Small intestine (tissue), 7 donors: Measurements from ENCODE around the gene CSNK1E. TPM values are rescaled to one million over a fixed set of nuclear protein-coding genes. Genes with fewer than 3 reads are reported as not detected.

Experiments
- DNase-seq, 2 donors: peaks; one replicate each; pipeline versions ENCODE4 v3.0.0 to v3.0.0-alpha.2; 2013
- FAIRE-seq: peaks from 2 replicates; lab custom pipeline; 2012; peaks lifted over from hg19 to GRCh38; lab: Jason Lieb, UNC
- H3K27ac ChIP-seq, 3 donors: one replicate each; pipeline ENCODE4 v1.5.1; 2013; ENCODE audit warnings: low read length in 2 of 3, mild to moderate bottlenecking in 2 of 3, control low read depth in 1 of 3, inconsistent platforms in 1 of 3, low read depth in 1 of 3, moderate library complexity in 1 of 3
- H3K27me3 ChIP-seq, 3 donors: one replicate each; pipeline ENCODE4 v1.6.1; 2013; ENCODE audit warnings: low read length in 3 of 3, inconsistent platforms in 1 of 3; ENCODE audit not compliant: control insufficient read depth in 3 of 3, insufficient read depth in 3 of 3
- H3K36me3 ChIP-seq, 3 donors: one replicate each; pipeline ENCODE4 v1.6.1; 2013; ENCODE audit warnings: low read length in 3 of 3, inconsistent platforms in 1 of 3, low read depth in 1 of 3, mild to moderate bottlenecking in 1 of 3, moderate library complexity in 1 of 3; ENCODE audit not compliant: control insufficient read depth in 3 of 3, insufficient read depth in 2 of 3
- H3K4me1 ChIP-seq, 3 donors: one replicate each; pipeline ENCODE4 v1.6.1; 2013; ENCODE audit warnings: low read length in 2 of 3, inconsistent platforms in 1 of 3, low read depth in 1 of 3, mild to moderate bottlenecking in 1 of 3, moderate library complexity in 1 of 3; ENCODE audit not compliant: control insufficient read depth in 3 of 3, insufficient read depth in 2 of 3
- H3K4me3 ChIP-seq, 3 donors: one replicate each; pipeline ENCODE4 v1.5.1; 2013; ENCODE audit warnings: low read length in 3 of 3, control low read depth in 1 of 3, inconsistent platforms in 1 of 3, low read depth in 1 of 3, mild to moderate bottlenecking in 1 of 3, moderate library complexity in 1 of 3
- H3K9me3 ChIP-seq, 2 donors: one replicate each; pipeline ENCODE4 v1.6.1; 2013; ENCODE audit warnings: low read depth in 1 of 2, low read length in 1 of 2; ENCODE audit not compliant: control insufficient read depth in 2 of 2, insufficient read depth in 1 of 2
- WGBS, 3 donors: extraction: QIAGEN DNeasy Blood & Tissue Kit; methylation state at CpG; one replicate each; pipeline ENCODE4 v1.1.7; 2013; 5-methylcytosine and 5-hydroxymethylcytosine counted together
- polyA plus RNA-seq, 4 donors: library from polyadenylated mRNA; stranded (reverse) in 3 of 4; unstranded in 1 of 4; fragments of 200-250 nt in 3 of 4; fragments of 120-200 nt in 1 of 4; gene quantifications; one replicate each; pipeline versions ENCODE4 v1.2.1 to v1.2.3, GENCODE V29; 2013
- donor health status: healthy with polysubstance abuse.
- donor health status: control.
- donor health status: control.
- donor health status: Bipolar disorder and iron deficiency.
- donor health status: healthy.

CSNK1E gene
- polyA plus RNA-seq, 4 donors = 19.0 to 92.1 (median 46.7) TPM

GRCh38 chr22:38246046-38246658 lies 71.1 kb downstream of the CSNK1E start:
- H3K4me1 ChIP-seq = peaks cover 0 to 19% (median 0%) of the 10 kb centered on the region in 3 donors
- no peak overlapping the region for H3K4me3 ChIP-seq
- H3K36me3 ChIP-seq = peaks cover 4 to 84% (median 8%) of the 10 kb centered on the region in 3 donors
- FAIRE-seq (no peak), DNase-seq (no peak)
- H3K27me3 ChIP-seq = no peaks in the 10 kb centered on the region
- peaks cover 0 to 9% of the 10 kb centered on the region in 2 donors for H3K9me3 ChIP-seq
- H3K27ac ChIP-seq = peak overlapping the region in 1 of 3 donors; percentile 32
- WGBS, 3 donors = 80 to 87% (median 81%) methylated on average over 19 of the region's 19 CpGs

DNA sequence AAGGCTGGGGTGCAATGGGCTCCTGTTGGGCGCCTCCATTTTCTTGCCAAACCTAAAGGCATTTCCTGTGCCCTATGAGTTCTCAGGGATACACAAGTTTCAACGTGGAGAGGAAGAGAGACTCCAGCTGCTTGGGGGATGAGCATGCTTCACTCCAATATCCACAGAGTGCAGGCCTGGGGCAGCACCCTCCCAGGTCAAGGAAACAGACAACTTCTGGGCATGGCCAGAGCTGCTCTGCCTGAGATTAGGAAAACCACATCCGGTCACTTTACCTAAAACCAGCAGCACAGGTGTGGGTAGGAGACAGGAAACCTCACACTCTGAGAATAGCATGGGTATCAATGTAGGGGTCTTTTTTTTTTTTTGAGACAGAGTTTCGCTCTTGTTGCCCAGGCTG lies 73.1 kb downstream of the CSNK1E start:
- H3K36me3 ChIP-seq = peaks cover 4 to 71% (median 8%) of the 10 kb centered on the region in 3 donors
- H3K27me3 ChIP-seq = no peaks in the 10 kb centered on the region
- DNase-seq (no peak), FAIRE-seq (no peak)
- WGBS, 3 donors = 65 to 73% (median 69%) methylated on average over 4 of the region's 4 CpGs
- H3K9me3 ChIP-seq = no peaks in the 10 kb centered on the region
- H3K4me3 ChIP-seq = no peak overlapping the region
- H3K27ac ChIP-seq = peak overlapping the region in 1 of 3 donors; percentile 84
- H3K4me1 ChIP-seq = peaks cover 0 to 32% (median 4%) of the 10 kb centered on the region in 3 donors

- DNase-seq = peak; percentile 86 to 91
- H3K27ac ChIP-seq = peak overlapping the region; percentile 45 to 84 (median 70)
- peaks cover 4 to 70% (median 8%) of the 10 kb centered on the region in 3 donors for H3K36me3 ChIP-seq
- no peak overlapping the region for H3K4me3 ChIP-seq
- FAIRE-seq = no peak
- 11 to 42% (median 40%) methylated on average over 17 to 20 of the region's 20 CpGs for WGBS, 3 donors
- peaks cover 0 to 40% (median 8%) of the 10 kb centered on the region in 3 donors for H3K4me1 ChIP-seq
- no peaks in the 10 kb centered on the region for H3K27me3 ChIP-seq
- no peaks in the 10 kb centered on the region for H3K9me3 ChIP-seq
Observed at GRCh38 chr22:38243007-38243765, 74.0 kb downstream of the CSNK1E start.

DNA sequence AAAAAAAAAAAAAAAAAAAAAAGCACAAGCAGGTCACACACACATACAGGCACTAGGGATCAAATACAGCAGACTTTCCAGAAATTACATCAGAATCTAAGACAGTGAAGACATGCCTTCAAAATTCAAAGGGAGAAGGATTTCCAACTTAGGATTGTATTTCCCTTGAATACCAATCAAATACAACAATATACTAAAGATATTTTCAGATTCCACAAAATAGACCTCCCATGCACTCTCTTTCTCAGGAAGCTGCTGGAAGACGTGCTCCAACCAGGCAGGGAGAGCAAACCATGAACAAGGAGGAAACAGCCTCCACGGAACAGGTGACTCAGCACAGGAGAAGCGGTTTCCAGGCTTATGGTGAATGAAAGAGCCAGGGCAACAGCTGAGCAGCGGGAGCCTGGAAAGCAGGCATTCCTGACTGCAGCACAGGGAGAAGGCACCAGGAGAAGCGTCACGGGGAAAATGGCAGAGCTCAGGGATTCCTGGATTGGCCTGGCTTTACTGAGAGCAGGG lies 76.4 kb downstream of the CSNK1E start:
- DNase-seq (peak; percentile 68 to 76), FAIRE-seq (no peak)
- Histone ChIP-seq H3K9me3 (no peaks in the 10 kb centered on the region), H3K27me3 (no peaks in the 10 kb centered on the region), H3K4me1 (peaks cover 0 to 49% (median 8%) of the 10 kb centered on the region in 3 donors), H3K4me3 (no peak overlapping the region), H3K36me3 (peaks cover 2 to 67% (median 4%) of the 10 kb centered on the region in 3 donors), H3K27ac (peak overlapping the region in 2 of 3 donors; percentile 49 to 52)
- WGBS, 3 donors = 13 to 53% (median 30%) methylated on average over 6 of the region's 6 CpGs

Other genes starting within 250 kb of the CSNK1E start
- gene SLC16A8, start 233.2 kb downstream of the CSNK1E start, polyA plus RNA-seq = 1 to 10 TPM in 1 of 4 donors, under 1 TPM in 1, not detected in 2; 0.37 to 1.7 TPM
- 100 to 1,000 TPM in 3 of 4 donors, 10 to 100 TPM in 1; 59.0 to 484 (median 251) TPM for gene BAIAP2L2, start 206.7 kb downstream of the CSNK1E start, polyA plus RNA-seq
- gene PLA2G6, start 135.6 kb downstream of the CSNK1E start, polyA plus RNA-seq = 10 to 100 TPM; 13.8 to 55.0 (median 24.3) TPM
- 10 to 100 TPM in 3 of 4 donors, 1 to 10 TPM in 1; 9.6 to 26.5 (median 16.0) TPM for gene MAFF, start 115.4 kb downstream of the CSNK1E start, polyA plus RNA-seq
- 10 to 100 TPM in 2 of 4 donors, 1 to 10 TPM in 2; 7.3 to 47.4 (median 20.3) TPM for gene TMEM184B, start 44.4 kb downstream of the CSNK1E start, polyA plus RNA-seq
- 1 to 10 TPM in 1 of 4 donors, under 1 TPM in 1, not detected in 2; 0.06 to 2.1 TPM for gene KCNJ4, start 137.8 kb upstream of the CSNK1E start, polyA plus RNA-seq
- gene KDELR3, start 150.7 kb upstream of the CSNK1E start, polyA plus RNA-seq = 10 to 100 TPM in 2 of 4 donors, 1 to 10 TPM in 2; 6.5 to 60.6 (median 10.7) TPM
- 100 to 1,000 TPM in 3 of 4 donors, 10 to 100 TPM in 1; 72.4 to 477 (median 104) TPM for gene DDX17, start 188.9 kb upstream of the CSNK1E start, polyA plus RNA-seq